HG03460 (cell line): ENCODE results near the gene FILIP1L.

Experiments
- ATAC-seq: cut with Tn5 transposase; IDR thresholded peaks from one replicate; pipeline ENCODE4 v1.9.1; 2021; ENCODE audit not compliant: unreplicated experiment

The FILIP1L gene

DNA sequence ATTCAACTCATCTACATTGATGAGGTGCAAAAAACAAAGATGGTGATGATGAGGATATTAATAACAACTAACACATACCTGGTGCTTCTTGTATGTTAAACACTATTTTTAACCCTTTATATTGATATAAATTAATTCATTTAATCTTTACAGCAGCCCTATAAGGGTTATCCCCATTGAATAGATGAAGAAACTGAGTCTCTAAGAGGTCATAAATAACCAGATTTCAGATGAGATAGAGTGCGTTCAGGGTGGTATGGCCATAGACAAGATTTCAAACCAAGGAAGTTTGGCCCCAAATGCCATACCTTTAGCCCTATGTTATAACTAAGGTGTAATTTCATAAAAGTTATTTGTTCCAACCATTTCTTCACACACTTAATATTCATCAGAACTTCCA lies 214.1 kb downstream of the FILIP1L start:
- ATAC-seq, result no peak

DNA sequence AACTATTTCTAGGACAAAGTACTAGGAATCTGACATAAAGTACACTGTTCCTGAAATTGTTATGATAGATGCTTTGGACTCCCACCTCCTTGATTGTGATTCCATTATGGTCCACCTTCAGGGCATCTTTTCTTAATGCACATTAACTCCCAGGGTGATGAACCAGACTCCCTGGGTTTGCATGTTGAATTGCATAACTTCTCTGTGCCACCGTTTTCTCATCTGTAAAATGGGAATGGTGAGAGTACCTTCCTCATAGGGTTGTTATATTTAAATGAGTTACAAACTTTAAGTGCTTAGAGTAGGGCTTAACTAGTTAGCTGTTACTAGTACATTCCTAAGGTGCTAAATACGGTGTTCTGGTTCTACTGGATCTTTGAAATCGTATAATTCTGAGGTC lies 214.7 kb downstream of the FILIP1L start:
- no peak for ATAC-seq

DNA sequence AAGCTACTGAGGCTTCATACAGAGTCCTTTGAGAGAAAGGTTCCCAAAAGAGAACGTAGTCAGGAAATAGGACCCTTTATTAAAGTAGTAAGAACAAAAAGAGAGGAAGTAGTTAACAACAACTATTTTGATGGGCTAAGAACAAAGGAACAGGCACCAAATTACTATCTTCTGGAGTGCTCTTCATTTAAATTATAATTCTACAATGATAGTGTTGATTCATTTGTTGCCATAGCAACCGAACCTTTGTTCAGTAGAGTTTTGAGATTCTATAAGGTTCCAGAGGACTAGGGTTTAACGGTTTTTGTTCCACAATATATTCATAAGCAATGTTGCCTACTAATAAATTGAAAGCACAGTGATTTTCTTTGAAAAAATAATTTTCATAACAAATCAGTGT lies 217.8 kb downstream of the FILIP1L start:
- ATAC-seq, result no peak

DNA sequence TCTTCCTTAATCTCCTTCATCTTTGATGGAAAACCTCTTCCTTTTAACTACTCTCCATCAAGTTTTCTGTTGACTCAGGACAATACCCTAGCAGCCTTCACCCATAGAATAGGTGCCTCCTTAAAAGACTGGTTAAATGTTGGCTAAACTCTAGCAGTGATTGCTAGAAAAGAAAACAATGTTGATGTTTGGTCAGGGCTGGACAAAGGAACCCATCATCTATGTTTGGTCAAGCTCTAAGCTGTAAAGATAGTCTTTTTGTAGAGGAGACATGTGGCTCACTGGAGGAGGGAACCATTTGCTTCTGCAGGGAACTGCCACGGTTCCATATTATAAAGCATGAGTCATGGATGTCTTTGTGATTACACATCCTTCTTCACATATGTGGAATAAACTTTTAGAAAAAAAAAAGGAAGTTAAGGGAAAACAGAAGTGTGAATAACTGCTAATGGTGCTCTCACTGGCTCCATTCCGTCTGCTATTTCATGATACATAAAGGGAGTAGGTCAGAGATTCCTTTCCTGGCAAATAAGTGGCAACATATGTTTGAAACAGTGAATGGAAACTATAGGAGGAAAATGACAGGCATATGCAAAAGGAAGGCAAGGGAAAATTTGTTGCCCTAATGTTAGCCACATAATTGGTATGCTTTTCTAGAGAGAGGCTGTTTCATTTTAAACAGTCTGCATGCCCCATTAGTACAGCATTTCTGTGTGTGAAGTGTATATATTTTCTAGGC lies 218.4 kb downstream of the FILIP1L start:
- ATAC-seq, result no peak

DNA sequence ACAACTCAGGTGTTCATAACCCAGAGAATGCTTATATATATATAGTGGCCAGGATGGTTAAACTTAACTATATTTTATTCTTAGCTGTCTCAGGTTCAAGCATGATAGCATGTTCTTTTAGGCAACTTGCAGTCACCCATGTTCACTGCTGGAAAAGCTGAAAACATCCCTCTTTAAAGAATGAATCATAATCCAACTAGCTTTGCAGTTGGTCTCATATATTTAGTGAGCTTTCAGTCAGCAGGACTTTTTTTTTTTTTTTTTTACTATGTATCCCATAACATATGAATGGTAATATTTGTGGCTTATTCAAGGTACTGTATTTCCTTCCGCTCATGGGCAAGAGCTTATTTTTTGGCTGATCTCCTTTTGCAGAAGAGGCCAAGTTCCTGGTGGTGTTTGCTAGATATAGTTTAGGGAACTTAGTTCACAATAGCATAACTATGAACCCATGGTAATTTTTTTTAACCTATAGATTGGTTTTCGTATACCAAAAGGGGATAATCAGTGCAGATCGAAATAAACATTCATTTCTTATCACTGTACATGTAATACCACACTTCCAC lies 219.1 kb downstream of the FILIP1L start:
- ATAC-seq, result no peak

DNA sequence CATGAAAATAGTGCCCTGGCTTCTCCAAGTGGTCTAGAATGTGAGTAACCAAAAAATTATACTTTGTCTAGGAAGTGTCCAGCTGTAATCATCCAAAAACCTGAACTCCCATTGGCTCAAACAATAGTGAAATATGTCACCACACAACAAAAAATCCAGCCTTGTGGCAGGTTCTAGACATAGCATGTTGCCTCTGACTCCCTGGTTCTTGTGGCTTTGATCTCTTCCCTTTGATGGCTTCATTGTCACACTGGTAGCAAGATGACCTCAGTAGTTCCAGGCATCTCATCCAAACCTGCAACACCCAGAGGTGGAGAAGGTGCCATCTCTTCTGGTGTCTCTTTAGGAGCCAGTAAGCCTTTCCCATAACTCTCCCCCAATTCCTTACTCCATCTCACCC lies 222.0 kb downstream of the FILIP1L start:
- no peak for ATAC-seq

DNA sequence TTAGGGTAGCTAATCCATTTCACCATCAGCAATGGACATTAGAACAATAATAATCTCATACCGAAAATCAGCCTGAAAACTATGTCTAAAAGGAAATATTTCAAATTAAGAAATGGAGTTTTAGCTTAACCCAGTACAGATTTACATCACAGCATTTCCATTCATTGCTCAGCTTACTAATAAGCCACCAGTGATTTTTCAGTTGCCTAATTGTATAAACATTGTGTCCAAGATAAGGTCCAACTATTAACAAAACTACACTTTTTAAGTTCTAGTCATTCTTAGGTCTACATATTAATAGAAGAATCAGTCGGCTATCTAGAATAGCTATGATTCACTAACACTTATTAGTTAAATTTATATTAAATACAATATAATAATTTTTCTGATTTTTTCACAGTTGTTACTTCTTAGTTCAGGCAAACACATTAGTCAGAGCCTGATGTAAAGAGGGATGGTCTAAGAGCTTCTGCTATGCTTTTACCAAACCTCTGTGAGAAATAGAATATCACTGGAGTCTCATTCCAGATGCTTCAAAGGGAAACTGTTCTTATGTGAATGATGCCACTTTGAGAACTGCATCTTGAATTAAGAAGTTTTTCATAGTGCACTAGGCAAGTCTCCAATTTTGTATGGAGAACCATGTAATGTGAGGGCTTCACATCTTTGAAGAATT lies 222.6 kb downstream of the FILIP1L start:
- ATAC-seq, result no peak

DNA sequence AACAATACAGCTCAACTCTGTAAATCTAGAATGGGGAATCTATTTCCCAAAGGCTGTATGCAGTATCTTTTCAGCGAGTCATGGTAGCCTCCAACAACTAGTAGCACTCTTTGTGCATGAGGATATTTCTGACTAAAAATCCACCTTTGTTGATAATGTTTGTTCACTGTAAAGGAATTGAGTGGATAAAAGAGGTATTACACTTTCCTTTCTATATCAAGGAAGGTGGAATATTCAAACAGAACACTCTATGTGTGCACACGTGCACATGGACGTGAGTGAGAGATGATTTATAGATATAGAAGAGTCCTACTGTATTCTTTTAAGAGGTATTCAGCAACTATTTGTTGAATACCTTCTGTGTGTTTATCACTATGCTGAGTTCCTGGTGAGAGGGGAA lies 228.4 kb downstream of the FILIP1L start:
- no peak for ATAC-seq

DNA sequence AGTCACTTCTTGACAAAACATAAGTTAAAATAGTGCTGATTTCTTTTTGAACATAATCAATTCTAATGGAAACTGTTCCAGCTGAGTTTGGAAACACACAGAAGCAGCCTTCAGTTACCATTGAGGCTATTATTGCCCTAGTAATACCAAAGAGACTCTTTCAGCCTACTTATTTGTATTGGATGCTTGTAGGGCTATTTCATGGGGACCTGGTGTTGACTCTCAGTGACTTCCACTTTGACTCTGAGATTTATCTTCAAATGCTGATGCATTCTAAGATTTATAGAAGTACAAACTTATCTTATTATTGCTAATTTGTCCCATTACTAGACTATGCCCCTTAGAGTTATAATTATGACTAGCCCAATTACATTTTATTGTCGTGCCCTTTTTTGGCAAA lies 229.2 kb downstream of the FILIP1L start:
- ATAC-seq, result no peak

DNA sequence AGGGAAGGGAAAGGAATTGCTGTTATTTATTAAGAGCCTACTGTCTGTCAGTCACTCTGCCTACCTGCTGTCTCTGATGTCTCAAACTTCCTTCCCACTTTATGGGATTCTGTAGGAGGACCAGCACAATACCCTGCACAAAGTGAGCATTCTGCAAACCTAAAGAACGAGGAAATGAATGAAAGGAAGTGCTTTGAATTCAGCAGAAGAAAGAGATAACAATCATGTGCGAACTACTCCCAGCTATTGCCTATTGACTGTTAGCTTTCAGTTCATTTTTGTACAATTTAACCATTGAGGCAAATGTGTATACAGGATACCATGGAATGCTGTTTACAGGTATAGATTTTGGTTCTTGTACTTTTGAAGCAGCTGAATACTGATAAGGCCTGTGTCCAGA lies 229.8 kb downstream of the FILIP1L start:
- ATAC-seq, result no peak

DNA sequence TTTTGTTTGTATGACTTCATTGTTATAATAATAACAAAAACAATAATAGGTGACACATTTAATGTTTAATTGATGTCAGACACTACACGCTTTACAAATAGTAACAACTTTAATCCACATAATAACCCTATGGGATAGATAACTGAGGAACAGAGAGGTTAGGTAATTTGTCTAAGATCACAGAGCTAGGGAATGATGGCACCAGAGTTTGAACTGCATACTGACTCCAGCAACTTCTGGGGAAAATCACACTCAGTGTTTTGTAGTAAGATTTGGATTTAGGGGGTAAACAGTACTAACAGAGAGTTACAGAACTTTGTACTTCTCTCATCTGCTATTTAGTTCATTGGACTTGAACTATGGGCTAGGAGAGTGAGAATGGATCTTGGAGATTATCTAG lies 230.6 kb downstream of the FILIP1L start:
- ATAC-seq, result no peak

DNA sequence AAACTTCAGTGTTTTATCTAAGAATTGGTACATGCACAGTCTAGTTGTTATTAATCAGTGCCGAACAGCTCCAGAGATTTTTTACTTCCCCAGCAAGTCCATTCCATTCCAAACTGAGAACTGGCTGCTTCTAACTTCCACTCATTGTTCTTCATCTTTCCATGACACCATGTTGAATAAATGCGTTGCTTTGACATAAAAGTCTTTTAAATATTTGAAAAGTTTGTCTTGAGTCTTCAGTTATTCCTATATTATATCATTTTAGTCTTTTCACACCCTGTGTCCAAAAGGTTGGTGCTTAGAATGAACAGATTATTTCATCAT lies 231.2 kb downstream of the FILIP1L start:
- ATAC-seq, result no peak

DNA sequence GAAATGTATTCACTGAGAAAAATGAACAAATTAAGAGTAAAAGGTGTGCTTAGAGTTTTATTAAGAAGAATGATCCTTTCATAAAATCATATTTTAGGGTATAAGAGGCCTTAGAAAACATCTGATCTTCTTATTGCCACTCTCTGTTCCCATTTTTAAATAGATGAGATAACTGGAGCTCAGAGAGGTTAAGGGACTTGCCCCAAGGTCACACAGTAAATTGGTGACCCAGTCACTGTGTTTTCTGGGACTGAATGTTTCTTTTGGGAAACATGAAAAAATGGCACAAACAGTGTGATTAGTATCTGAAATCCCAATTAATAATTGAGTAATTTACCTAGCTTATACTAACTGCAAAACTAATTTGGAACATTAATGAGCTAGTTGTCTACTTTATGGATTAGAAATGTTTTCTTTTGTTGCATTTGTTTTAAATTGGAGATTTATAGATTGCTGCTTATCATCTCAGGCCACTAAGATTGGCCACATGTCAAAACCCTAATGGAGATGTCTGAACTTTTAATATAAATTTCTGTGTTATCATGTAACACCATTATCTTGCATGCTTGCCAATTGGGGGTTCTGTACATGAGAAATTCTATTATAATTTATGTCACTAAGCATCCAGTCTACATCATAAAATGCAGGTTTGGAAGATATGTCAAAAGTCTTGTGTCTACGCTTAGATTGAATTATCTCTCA lies 231.7 kb downstream of the FILIP1L start:
- ATAC-seq, result no peak

DNA sequence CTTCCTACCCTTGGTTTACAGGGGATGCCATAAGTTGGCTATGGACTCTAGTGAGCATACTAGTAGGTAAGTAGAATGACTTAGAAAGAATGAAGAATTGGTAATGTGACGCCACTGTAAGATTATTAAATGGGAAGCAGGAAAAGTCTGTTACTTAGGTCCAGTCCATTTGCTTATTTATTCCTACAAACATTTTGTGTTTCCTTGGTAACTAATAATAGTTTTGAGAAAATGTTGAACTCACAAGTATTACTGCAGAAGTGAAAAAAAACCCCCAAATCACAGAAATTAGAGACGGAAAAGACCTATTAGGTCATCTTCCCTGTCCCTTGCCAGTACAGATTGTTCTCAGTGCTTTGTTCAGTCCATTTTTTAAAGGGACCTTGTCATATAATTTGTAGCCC lies 233.2 kb downstream of the FILIP1L start:
- no peak for ATAC-seq

DNA sequence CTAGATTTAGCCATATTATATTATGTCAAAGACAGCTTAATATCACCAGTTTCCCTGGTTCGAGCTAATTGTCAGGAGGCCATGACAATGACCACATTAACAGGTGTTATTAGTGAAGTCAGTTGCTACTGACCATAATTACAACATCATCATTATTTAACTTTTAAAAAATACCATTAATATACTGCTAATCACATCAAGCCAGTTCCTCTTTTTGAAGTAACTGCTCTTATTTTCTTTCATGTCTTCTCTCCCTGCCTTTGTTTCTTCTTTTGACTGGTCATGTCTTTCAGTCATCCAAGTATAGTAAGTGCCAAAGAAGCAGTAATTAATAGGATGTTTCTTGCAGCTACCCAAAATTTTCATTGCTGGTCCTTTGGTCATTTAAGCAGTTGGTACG lies 235.0 kb downstream of the FILIP1L start:
- no peak for ATAC-seq

DNA sequence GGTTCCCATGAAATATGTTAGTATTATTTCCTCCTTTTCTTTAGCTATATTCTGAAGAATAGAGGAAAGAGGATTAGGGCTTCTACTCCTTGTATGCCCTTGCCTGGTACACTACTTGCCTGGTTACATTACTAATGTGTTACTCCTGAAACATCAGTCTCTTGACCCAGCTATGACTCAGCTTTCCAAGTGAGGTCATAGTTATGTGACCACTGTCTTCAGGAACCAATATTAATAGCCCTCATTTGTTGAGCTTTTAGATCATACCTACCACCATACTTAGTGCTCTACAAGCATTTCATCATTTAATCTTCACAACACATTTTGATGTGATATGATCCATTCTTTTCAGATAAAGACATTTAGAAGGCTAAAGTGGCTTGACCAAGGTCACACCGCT lies 236.3 kb downstream of the FILIP1L start:
- peak; percentile 38 for ATAC-seq

DNA sequence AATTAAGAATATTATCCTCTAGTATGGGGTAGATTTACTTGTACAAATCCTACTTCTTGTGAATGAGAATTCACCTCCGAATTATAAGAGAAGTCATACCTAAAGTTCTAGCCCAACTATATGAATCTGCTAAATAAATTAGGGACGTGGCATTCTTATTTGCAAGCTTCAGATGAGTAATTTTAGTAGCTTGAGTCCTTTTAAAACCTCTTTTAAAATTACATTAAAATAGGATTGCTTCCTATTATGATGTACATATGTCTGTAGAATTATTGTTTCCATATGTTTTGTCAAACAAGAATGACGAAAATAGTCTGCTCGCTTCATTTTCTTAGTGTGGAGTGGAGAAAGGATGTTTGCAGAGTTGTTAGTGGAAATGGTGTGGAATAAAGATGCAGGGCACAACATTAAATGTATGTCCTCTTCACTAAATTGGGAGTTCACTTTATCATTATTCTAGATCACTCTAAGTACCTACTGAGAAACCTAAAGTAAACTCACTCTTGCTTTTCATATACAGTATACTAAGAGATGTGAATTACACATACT lies 237.2 kb downstream of the FILIP1L start:
- no peak for ATAC-seq

DNA sequence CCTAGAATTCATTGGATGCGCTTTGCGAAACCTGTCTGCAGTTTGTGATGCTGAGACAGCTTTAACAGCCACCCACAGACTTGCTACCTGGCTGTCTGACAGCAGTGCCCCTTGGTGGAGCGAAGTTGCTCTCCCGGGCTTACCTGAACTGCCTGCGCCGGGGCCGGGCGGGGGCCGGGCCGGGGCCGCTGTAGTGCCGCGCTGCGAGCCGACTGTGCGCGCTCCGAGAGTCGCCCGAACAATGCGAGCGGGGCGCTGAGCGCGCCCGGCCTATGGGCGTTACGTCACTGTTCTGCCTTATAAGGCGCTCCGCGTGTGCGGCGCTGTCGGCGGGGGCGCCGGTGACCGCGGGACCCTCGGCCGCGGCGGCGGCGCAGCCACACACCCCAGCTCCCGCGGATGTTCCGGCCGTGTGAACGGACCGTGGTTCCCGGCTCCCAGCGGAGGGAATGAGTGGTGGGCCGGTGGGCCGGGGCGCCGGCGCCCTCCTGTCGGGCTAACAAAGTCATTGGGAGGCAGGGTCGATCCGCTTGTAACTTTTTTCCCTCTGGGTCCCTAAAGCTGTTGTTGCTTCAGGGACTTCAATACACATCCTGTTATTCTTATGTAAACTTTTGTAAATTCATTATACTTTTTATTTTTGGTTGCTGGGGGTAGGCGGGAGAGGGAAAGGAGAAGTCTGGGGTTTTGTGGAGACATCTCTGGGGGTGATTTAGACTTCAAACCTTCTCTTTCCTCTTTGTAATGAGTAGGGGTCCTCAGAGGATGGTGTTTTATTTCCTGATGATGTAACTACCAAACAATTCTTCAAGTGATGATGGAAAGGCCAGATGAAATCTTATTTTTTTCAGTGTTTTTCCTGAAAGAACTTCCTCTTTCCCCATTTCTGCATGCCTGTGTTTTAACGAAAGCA lies 238.1 kb downstream of the FILIP1L start:
- ATAC-seq, result peak; percentile 74

DNA sequence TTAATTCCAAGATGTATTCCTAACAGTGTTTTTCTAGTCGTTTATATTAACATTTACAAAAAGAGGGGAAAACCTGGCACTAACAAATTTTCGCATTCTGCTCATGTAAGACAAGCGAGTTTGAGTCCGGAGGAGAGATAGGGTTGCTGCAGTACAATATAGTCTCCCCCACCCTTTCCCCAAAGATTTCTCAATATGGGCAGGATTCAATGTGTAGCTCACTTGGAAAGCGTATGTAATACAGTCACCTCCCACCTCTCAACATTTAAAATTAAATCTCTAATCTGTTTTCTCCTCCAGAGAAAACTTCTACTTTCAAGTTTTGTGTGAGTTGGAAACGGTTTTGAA lies 238.7 kb downstream of the FILIP1L start:
- no peak for ATAC-seq

DNA sequence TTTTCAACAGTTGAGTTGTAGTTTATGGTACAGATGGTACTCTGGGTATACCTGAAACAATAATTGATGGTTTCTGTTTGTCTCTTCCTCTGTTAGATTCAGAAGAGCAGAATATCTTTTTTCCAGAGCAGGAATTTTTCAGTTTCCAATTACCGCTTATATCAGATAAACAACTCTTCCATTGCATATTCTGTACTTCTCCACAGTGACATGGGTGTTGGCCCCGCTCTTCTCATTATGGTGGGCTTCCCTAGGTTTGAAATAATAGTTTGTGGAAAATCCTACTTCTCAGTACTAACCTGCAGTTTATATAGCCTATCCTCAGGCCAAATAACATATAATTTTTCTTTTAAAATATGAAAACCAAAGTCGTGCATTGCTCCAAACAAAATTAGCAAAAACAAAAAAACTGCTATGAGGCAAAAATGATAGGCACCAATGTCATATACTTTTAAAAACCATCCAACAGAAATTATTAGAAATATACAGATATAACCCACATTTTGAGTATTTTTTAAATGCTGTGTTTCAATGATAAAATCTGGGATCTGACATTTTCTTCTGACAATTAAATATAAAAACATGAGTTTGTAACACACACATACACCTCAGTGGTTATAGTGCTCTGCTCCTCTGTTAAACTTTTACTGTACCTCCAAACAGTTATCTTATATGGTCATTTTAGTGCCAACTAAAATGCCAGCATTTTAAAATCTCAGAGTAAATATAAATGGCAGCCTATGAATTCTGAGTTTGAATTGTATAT lies 239.9 kb downstream of the FILIP1L start:
- ATAC-seq, result no peak
